Testis (tissue), 3 donors: ENCODE results near the gene FAM193B. TPM values are rescaled to one million over a fixed set of nuclear protein-coding genes. Genes with fewer than 3 reads are reported as not detected.

Experiments
- DNase-seq: peaks from one replicate; pipeline ENCODE4 v3.0.0-alpha.2; 2019
- H3K27ac ChIP-seq, 2 donors: fragments of 200-600 bp; sonication (generic); one replicate each; pipeline ENCODE4 v1.5.1; 2019
- H3K27me3 ChIP-seq: fragments of 200-600 bp; sonication (generic); one replicate; pipeline ENCODE4 v1.5.1; 2019
- H3K36me3 ChIP-seq: fragments of 200-600 bp; sonication (generic); one replicate; pipeline ENCODE4 v1.5.1; 2017; ENCODE audit warnings: low read depth; ENCODE audit errors: missing control alignments
- H3K4me1 ChIP-seq: fragments of 200-600 bp; sonication (generic); one replicate; pipeline ENCODE4 v1.5.1; 2019
- H3K4me3 ChIP-seq, 2 donors: fragments of 200-600 bp; sonication (generic); one replicate each; pipeline ENCODE4 v1.5.1; 2017 to 2019
- H3K9me3 ChIP-seq: fragments of 200-600 bp; sonication (generic); one replicate; pipeline ENCODE4 v1.5.1; 2017
- CTCF ChIP-seq, 3 experiments: fragments of 450-650 bp in 2 of 3; fragments of 200-600 bp in 1 of 3; sonication (generic) in 1 of 3; IDR thresholded peaks; one replicate each; pipeline ENCODE4 v1.5.1; 2016 to 2019; ENCODE audit warnings: antibody characterized with exemption in 3 of 3, mild to moderate bottlenecking in 2 of 3, moderate library complexity in 1 of 3
- POLR2A ChIP-seq: fragments of 450-650 bp; IDR thresholded peaks from one replicate; pipeline ENCODE4 v1.6.1; 2017; ENCODE audit warnings: antibody characterized with exemption, mild to moderate bottlenecking, moderate library complexity
- WGBS, 2 donors: methylation state at CpG; one replicate each; pipeline ENCODE4 v1.1.5; 2018; 5-methylcytosine and 5-hydroxymethylcytosine counted together
- intact Hi-C: fragments of 100-400 bp; cut with DNase I; formaldehyde crosslinking; loops from one replicate; pipeline ENCODE4 v1.15.1; 2023; ENCODE audit warnings: low total_unique reads
- polyA plus RNA-seq: library from polyadenylated mRNA; stranded (reverse); fragments of 350-450 nt; fragmentation: Illumina TruSeq; extraction: RNeasy Lipid Tissue Mini Kit (QIAGEN cat#74804); gene quantifications from one replicate; pipeline ENCODE4 v1.2.3, GENCODE V29; 2014; ENCODE audit warnings: low read depth, low replicate concordance; ENCODE audit not compliant: insufficient read depth
- total RNA-seq, 2 donors: library from RNA; depleted of rRNA; stranded (reverse); fragments of >200 nt; gene quantifications; one replicate each; pipeline ENCODE4 v1.2.3, GENCODE V29; 2016

Gene FAM193B
- total and polyA plus RNA-seq, 3 donors from 2014 or later, result 81.3 to 157 (median 111) TPM

GRCh38 chr5:177472460-177473442, 81.6 kb downstream of the FAM193B start:
- TF ChIP-seq CTCF (IDR thresholded peaks at IDR 0.05), result no peak
- no peak for TF ChIP-seq POLR2A
- H3K4me3 ChIP-seq, result peak overlapping the region; percentile 71 to 72
- no peaks in the 10 kb centered on the region for H3K9me3 ChIP-seq
- peaks cover 26% of the 10 kb centered on the region for H3K4me1 ChIP-seq
- intact Hi-C loops, result no loop called here
- no peaks in the 10 kb centered on the region for H3K36me3 ChIP-seq
- no peak for DNase-seq
- peak overlapping the region; percentile 73 to 82 for H3K27ac ChIP-seq
- 0 to 1% methylated on average over 11 to 67 of the region's 93 CpGs for WGBS, 2 donors
- H3K27me3 ChIP-seq, result no peaks in the 10 kb centered on the region

GRCh38 chr5:177471610-177472356, 82.6 kb downstream of the FAM193B start:
- intact Hi-C loops, result no loop called here
- peak overlapping the region; percentile 71 to 72 for H3K4me3 ChIP-seq
- TF ChIP-seq POLR2A (no peak), CTCF (IDR thresholded peaks at IDR 0.05) (no peak)
- H3K27me3 ChIP-seq, result no peaks in the 10 kb centered on the region
- no peaks in the 10 kb centered on the region for H3K36me3 ChIP-seq
- H3K9me3 ChIP-seq, result no peaks in the 10 kb centered on the region
- peaks cover 25% of the 10 kb centered on the region for H3K4me1 ChIP-seq
- peak; percentile 57 for DNase-seq
- H3K27ac ChIP-seq, result no peak overlapping the region
- WGBS, 2 donors, result 54 to 59% methylated on average over 10 to 14 of the region's 14 CpGs

GRCh38 chr5:177470759-177471536, 83.4 kb downstream of the FAM193B start:
- WGBS, 2 donors, result 84 to 87% methylated on average over 10 of the region's 10 CpGs
- DNase-seq, result no peak
- TF ChIP-seq POLR2A (no peak), CTCF (IDR thresholded peaks at IDR 0.05) (no peak)
- Histone ChIP-seq H3K9me3 (no peaks in the 10 kb centered on the region), H3K27me3 (no peaks in the 10 kb centered on the region), H3K36me3 (no peaks in the 10 kb centered on the region), H3K4me3 (no peak overlapping the region), H3K4me1 (peaks cover 25% of the 10 kb centered on the region), H3K27ac (no peak overlapping the region)
- intact Hi-C loops, result no loop called here

Other genes with a start within 250 kb of the FAM193B start
- gene MXD3, start 242.7 kb downstream of the FAM193B start, total RNA-seq, result 10 to 100 TPM; 12.5 to 12.9 TPM
- gene MXD3, start 242.7 kb downstream of the FAM193B start, polyA plus RNA-seq, result 7.7 TPM
- 100 to 1,000 TPM; 355 TPM for gene LMAN2, start 202.9 kb downstream of the FAM193B start, total RNA-seq
- 254 TPM for gene LMAN2, start 202.9 kb downstream of the FAM193B start, polyA plus RNA-seq
- 10 to 100 TPM; 39.2 to 40.5 TPM for gene RGS14, start 196.6 kb downstream of the FAM193B start, total RNA-seq
- 25.3 TPM for gene RGS14, start 196.6 kb downstream of the FAM193B start, polyA plus RNA-seq
- under 1 TPM in 1 of 2 donors, not detected in 1; 0.19 TPM for gene SLC34A1, start 170.1 kb downstream of the FAM193B start, total RNA-seq
- not detected for gene SLC34A1, start 170.1 kb downstream of the FAM193B start, polyA plus RNA-seq
- gene PFN3, start 153.9 kb downstream of the FAM193B start, total RNA-seq, result 10 to 100 TPM; 27.5 to 45.7 TPM
- gene PFN3, start 153.9 kb downstream of the FAM193B start, polyA plus RNA-seq, result 7.4 TPM
- gene F12, start 145.0 kb downstream of the FAM193B start, total RNA-seq, result 1 to 10 TPM; 5.3 to 5.8 TPM
- gene F12, start 145.0 kb downstream of the FAM193B start, polyA plus RNA-seq, result 4.9 TPM
- 10 to 100 TPM; 51.8 to 57.0 TPM for gene GRK6, start 127.9 kb downstream of the FAM193B start, total RNA-seq
- gene GRK6, start 127.9 kb downstream of the FAM193B start, polyA plus RNA-seq, result 32.6 TPM
- 10 to 100 TPM; 19.9 to 23.2 TPM for gene PRR7, start 107.7 kb downstream of the FAM193B start, total RNA-seq
- 2.8 TPM for gene PRR7, start 107.7 kb downstream of the FAM193B start, polyA plus RNA-seq
- 10 to 100 TPM; 69.6 to 83.1 TPM for gene DBN1, start 80.9 kb downstream of the FAM193B start, total RNA-seq
- 50.5 TPM for gene DBN1, start 80.9 kb downstream of the FAM193B start, polyA plus RNA-seq
- gene PDLIM7, start 57.0 kb downstream of the FAM193B start, total RNA-seq, result 100 to 1,000 TPM in 1 of 2 donors, 10 to 100 TPM in 1; 90.5 to 118 TPM
- 72.2 TPM for gene PDLIM7, start 57.0 kb downstream of the FAM193B start, polyA plus RNA-seq
- 10 to 100 TPM; 10.7 to 18.7 TPM for gene DOK3, start 44.7 kb downstream of the FAM193B start, total RNA-seq
- gene DOK3, start 44.7 kb downstream of the FAM193B start, polyA plus RNA-seq, result 10.4 TPM
- 100 to 1,000 TPM; 193 to 197 TPM for gene DDX41, start 37.6 kb downstream of the FAM193B start, total RNA-seq
- 99.1 TPM for gene DDX41, start 37.6 kb downstream of the FAM193B start, polyA plus RNA-seq
- 100 to 1,000 TPM; 122 to 128 TPM for gene TMED9, start 37.6 kb upstream of the FAM193B start, total RNA-seq
- gene TMED9, start 37.6 kb upstream of the FAM193B start, polyA plus RNA-seq, result 140 TPM
- gene B4GALT7, start 45.6 kb upstream of the FAM193B start, total RNA-seq, result 10 to 100 TPM; 49.9 to 55.7 TPM
- gene B4GALT7, start 45.6 kb upstream of the FAM193B start, polyA plus RNA-seq, result 39.9 TPM
- gene FAM153A, start 228.3 kb upstream of the FAM193B start, total RNA-seq, result 100 to 1,000 TPM; 104 to 128 TPM
- 75.0 TPM for gene FAM153A, start 228.3 kb upstream of the FAM193B start, polyA plus RNA-seq